SK-MEL-5 (cell line): ENCODE data around the gene ARID1B. TPM values are rescaled to one million over a fixed set of nuclear protein-coding genes. Genes with fewer than 3 reads are reported as not detected.

Experiments used
- DNase-seq: peaks from one replicate; pipeline ENCODE4 v3.0.0-alpha.2; 2016; ENCODE audit warnings: low read depth, low spot score
- in situ Hi-C: cut with HindIII; loops from 2 replicates; pipeline ENCODE4 v1.10.0; 2016; ENCODE audit warnings: low sequenced_read_pairs, high pct_unique_total_duplicates, low pct_unique_long_range_greater_than_20kb
- total RNA-seq: library from RNA; depleted of rRNA; stranded (reverse); fragments of >200 nt; shearing (Covaris generic); gene quantifications from 2 replicates; pipeline ENCODE4 v1.2.3, GENCODE V29; 2014

ARID1B gene
- total RNA-seq, 1 experiment from 2014 or later = 20.0 TPM

DNA sequence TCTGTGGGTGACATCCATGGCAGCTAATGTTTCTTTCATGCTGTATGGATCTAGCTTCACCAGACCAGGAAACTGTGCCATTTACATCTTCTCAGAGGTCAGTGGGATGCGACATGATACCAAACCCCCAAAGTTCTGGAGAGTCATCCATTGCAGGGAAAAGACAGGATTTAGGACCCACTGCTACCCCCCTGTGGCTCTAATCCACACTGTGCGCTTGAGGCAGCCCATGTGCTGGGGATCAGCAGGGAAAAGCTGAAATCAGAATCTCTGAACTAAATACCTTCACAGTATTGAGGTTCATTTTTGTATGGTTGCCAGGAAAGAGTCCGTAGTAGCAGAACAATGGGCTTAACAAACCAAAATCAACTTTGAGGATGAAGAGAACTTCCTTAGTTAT, 381.7 kb downstream of the ARID1B start:
- peak; percentile 22 for DNase-seq
- in situ Hi-C loops = no loop called here

GRCh38 chr6:157159348-157159747, 382.2 kb downstream of the ARID1B start:
- in situ Hi-C loops = no loop called here
- no peak for DNase-seq

GRCh38 chr6:157161912-157162311, 384.7 kb downstream of the ARID1B start:
- DNase-seq = no peak
- in situ Hi-C loops = no loop called here

- peak; percentile 55 for DNase-seq
- in situ Hi-C loops = no loop called here
Measured at GRCh38 chr6:157162766-157163433, 385.7 kb downstream of the ARID1B start.

- no peak for DNase-seq
- in situ Hi-C loops = no loop called here
Measured at GRCh38 chr6:157163434-157164159, 386.4 kb downstream of the ARID1B start.

DNA sequence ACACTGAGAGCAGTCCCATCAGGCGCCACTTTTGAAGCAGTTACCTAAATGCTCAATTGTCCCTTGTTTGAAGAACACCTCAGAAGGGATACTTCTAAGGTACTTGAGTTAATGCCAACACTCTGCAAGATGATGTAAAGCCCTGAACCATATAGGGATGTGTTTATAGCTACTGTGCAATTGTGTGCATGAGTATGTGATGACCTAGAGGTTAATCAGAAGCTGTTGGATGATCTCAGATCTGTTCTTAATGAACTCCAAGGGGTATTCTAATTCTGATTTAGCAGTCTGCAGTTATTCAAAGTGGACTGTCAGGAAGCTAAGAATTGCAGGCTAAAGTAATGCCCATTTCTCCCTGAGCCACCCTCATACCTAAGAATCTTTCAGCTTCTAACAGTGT, 387.8 kb downstream of the ARID1B start:
- in situ Hi-C loops = no loop called here
- DNase-seq = no peak

DNA sequence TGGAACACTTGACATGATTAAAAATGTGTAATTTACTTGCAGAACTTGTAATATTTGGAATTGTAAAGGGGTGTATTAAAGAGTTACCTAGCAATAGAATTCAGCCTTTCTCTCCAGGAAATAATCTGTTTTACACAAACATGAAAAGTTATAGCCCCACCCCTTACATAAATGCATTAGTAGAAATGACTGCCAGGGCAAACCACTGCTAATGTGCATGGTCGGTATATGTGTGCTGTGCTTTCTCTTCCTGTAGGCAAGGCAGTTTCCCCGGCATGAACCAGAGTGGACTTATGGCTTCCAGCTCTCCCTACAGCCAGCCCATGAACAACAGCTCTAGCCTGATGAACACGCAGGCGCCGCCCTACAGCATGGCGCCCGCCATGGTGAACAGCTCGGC, 389.6 kb downstream of the ARID1B start:
- in situ Hi-C loops = no loop called here
- no peak for DNase-seq

DNA sequence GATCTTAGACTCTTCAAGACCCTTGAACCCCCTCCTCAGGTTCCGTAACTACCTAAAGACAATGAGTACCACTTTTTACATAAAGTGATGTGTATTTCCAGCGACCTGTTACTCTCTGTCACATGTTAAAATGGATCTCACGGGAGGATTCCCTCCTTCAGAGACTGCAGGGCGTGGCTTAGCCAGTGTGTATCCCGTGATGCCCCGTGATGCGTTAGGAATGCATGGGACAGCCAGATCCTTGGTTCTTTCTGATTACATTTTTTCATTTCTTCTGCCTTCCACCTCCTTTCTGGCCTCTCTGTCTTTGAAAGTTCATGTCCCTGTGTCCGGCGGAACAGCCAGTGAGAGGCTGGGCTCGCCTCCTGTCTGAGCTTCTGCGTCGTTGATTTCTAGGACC, 390.7 kb downstream of the ARID1B start:
- DNase-seq = no peak
- in situ Hi-C loops = no loop called here

GRCh38 chr6:157168471-157168870, 391.3 kb downstream of the ARID1B start:
- DNase-seq = no peak
- in situ Hi-C loops = no loop called here

- no peak for DNase-seq
- in situ Hi-C loops = no loop called here
Measured at GRCh38 chr6:157169226-157169625, 392.0 kb downstream of the ARID1B start.

GRCh38 chr6:157169656-157170055, 392.5 kb downstream of the ARID1B start:
- in situ Hi-C loops = no loop called here
- DNase-seq = no peak

DNA sequence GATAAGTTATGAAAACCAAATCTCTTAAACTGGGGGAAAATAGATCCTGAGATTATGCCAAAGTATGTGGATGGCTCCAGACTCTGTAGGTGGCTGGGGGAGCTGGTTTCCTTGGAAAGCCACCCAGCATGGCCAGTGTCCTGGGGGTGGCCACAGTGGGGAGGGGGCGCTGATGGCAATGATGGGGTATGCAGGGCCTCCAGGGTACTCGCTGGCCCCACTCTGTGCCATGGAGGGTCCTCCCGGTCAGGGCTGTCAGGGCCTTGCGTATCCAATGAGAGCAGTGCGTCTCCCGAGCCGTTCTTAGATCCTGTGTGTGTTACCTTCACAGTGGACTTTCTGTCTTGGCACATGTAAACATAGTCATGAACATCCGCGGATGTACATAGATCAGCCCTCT, 393.4 kb downstream of the ARID1B start:
- in situ Hi-C loops = no loop called here
- DNase-seq = no peak

DNA sequence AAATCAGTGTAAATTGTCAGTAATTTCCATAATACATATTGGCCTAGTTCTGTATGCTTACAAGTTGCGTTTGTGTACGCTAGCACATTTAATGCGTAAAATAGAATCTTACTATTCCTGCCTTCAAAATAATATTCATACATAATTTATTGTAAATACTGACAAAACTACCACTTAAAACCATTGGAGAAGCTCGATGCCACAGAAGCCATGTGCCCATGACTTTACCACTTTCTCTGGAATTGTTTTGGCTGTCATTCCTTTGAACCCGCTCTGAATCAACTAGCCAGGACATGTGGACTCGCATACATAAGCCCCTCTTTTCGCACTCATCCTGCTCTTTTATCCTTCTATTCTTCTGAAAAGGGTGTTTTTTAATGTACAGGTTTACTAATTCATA, 394.6 kb downstream of the ARID1B start:
- DNase-seq = no peak
- in situ Hi-C loops = no loop called here

GRCh38 chr6:157172231-157172701, 395.1 kb downstream of the ARID1B start:
- in situ Hi-C loops = no loop called here

DNA sequence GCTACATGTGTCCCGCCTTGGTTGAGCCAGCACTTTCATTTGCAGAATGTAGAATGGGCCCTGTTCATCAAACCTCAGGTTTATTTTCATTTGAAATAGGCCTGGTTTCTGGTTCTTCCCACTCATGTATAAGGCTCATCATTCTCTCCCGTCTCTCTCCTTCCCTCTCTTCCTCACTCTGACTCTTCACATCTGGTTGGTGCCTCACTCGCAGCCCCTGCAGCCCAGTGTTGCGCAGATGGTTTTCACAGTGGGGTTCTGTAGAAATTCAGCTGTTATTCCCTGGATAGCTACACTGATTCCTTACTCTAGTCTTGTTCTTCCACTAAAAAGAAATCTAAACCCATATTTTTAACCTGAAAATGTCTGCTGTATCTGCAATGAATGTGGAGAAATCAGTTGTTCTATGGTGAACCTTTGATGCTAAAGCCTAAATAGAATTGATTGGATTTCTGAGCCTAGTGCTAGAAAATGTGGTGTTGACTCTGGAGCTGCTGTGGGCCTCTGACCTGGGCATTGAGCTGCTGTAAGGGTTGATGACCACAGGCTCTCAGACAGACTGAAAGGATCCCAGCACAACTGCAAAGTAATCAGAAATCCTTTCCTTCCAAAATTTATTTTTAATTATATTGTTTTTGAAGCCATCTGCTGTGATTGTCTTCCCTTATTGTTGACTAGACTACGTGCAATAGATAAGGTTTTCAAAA, 395.8 kb downstream of the ARID1B start:
- DNase-seq = no peak

More at GRCh38 chr6:157172231-157172701, 395.1 kb downstream of the ARID1B start:
- no peak for DNase-seq

GRCh38 chr6:157173776-157174175, 396.6 kb downstream of the ARID1B start:
- no peak for DNase-seq
- in situ Hi-C loops = no loop called here

More for the DNA sequence above, 395.8 kb downstream of the ARID1B start:
- in situ Hi-C loops = no loop called here

- DNase-seq = no peak
- in situ Hi-C loops = no loop called here
Measured at GRCh38 chr6:157174731-157175130, 397.6 kb downstream of the ARID1B start.

- DNase-seq = no peak
- in situ Hi-C loops = no loop called here
Measured at GRCh38 chr6:157177731-157178336, 400.7 kb downstream of the ARID1B start.
